ENCODE results near the gene CCDC57.

The CCDC57 gene

DNA sequence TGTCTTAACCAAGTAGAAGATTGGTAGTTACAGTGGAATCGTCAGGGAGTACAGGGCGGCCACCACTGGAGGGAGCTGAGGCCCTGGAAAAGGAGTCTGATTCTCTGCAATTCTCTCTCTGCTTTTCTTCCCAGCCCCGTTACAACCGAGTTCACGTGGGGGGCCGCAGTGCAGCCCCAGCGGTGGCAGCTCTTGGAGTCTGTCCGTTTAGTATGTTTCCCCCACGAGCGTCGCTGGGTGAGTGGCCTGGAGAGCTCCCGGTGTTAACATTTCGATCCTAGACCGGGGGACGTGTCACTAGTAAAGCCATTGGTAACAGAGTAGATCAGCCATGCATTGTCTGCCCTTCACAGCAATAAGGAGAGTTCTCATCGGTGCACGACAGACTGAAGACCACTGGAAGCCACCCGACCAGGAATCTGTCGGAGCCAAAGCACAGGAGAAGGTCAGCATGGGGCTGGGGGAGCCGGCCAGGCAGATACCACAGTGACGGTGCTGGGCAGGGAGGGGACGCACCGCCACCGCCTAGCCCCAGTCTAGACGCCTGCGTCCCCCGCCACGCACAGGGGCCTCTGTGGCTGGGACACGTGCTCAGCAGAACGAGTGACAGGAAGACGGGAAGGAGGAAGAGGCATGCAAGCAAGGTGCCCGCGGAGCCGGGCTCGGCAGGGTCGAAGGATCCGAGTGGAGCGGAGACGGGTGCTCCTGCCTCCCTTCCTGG is 31.9 kb upstream of the CCDC57 start:
- DNase-seq (ENCODE audit: extremely low read depth, low read depth) = no peak
- TF ChIP-seq, protein P1, sequence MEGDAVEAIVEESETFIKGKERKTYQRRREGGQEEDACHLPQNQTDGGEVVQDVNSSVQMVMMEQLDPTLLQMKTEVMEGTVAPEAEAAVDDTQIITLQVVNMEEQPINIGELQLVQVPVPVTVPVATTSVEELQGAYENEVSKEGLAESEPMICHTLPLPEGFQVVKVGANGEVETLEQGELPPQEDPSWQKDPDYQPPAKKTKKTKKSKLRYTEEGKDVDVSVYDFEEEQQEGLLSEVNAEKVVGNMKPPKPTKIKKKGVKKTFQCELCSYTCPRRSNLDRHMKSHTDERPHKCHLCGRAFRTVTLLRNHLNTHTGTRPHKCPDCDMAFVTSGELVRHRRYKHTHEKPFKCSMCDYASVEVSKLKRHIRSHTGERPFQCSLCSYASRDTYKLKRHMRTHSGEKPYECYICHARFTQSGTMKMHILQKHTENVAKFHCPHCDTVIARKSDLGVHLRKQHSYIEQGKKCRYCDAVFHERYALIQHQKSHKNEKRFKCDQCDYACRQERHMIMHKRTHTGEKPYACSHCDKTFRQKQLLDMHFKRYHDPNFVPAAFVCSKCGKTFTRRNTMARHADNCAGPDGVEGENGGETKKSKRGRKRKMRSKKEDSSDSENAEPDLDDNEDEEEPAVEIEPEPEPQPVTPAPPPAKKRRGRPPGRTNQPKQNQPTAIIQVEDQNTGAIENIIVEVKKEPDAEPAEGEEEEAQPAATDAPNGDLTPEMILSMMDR (IDR thresholded peaks at IDR 0.05; ENCODE audit: low read depth, low read length) = peak; percentile 56

DNA sequence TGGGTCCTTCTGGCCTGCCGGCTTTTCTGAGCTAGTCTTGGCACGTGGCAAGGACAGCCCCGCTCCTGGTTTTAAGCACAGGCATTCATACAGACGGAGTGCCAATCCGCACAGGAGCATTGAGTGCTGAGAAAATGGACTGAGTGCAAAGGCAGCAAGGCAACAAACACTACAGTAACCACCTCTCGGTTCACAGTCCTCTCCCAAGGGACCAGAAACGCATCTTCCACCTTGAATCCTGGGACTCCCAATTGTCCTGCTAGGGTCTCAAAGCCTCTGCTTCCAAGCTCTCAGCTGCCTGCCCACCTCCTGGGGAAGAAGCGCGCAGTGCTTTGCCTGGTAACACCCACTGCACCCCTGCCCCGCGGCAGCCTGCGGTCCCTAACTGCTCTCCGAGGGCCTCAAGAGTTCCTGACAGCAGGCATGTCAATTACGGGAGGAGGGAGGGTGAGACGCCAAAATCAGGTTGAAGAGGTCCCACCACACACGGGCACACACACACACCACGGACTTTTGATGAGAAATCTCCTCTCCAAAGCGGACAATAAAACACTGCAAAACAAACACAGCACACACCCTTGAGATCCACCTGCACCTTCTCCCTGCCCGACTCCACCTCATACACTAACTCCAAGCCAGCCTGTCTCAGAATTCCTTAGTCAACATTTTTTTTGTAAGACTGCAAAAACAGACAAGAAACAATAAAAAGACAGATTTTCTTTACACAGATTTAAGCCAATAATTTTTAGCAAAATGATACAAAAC is 31.2 kb upstream of the CCDC57 start:
- TF ChIP-seq, protein P1 (IDR thresholded peaks at IDR 0.05; ENCODE audit: low read depth, low read length) = no peak
- no peak for DNase-seq (ENCODE audit: extremely low read depth, low read depth)

DNA sequence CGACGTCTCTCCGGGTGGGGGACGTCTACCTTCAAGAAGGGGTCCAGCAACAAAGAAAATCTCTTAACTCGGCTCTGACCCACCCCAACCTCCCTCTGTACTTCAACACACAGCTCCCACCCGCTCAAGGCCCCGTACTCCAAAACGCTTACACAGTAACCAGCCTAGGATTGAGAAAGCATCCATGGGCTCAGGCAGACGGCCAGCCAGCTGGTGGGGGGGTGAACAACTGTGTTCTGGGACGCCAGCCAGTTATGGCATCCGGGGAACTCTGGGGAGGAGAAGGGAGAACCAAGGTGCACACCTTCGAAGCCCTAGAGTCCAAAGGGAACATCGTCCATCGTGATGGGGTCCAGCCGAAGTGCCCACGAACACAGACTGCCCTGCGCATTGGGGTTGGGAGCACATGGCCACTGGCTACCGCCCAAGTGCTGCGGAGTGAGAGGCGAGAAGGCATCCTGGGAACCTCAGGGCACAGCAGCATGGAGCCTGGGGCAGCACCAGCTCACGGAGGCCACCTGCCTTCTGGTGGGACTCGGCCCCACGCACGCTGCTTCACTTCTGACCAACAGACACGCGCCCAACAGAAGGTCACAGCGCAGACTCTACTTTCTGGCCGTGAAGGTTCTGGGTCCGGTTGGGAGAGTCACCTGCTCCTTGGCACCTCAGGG is 30.5 kb upstream of the CCDC57 start:
- DNase-seq (ENCODE audit: extremely low read depth, low read depth) = peak; percentile 63
- TF ChIP-seq, protein P1 (IDR thresholded peaks at IDR 0.05; ENCODE audit: low read depth, low read length) = no peak

DNA sequence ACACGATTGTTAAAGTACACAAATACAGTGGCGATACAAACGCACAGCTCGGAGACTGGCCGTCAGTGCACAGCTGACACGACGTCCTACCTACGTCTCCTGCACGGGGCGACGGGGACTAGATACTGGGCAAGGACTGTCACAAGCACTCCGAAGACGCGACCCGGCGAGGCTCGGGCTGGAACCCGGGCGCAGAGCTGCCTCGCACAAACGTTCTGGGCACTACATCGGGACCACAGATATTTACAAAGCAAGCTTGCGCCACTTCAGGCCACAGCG is 30.0 kb upstream of the CCDC57 start:
- TF ChIP-seq, protein P1 (IDR thresholded peaks at IDR 0.05; ENCODE audit: low read depth, low read length) = no peak
- no peak for DNase-seq (ENCODE audit: extremely low read depth, low read depth)

DNA sequence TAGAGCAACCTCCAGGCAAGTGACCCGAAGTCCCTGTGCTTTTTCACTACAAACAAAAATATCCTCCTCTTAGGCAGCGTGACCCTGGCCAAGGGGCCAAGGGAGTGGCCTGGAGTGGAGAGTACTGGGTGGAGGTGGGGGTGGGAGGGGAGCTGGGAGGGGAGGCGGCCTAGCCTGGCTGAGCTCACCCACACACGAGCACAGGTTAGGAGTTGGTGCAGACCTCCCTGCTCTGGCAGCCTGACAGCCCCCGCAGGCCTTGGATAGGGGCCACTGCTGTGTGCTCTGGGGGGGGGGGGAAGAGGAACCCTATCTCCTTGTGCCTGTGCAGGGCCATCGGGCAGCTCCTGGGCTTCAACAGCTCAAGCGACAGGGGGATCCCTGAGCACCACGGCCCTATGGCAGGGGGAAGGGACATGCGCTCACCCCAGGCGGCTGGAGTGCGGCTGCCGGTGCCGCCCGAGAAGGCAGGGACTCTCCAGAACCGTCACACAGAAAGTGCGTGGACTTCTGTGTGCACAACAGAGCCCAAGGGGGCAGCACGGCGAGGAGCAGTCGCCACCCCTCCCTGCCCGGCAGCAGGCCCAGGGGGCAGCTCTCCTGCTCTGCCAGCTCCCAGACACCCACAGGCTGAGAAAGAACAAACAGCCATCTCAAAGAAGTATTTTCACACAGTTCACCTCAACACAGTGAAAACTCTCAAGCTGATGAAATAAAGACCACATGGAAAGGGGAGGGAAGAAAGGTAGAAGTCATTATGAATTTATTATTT is 29.5 kb upstream of the CCDC57 start:
- DNase-seq (ENCODE audit: extremely low read depth, low read depth) = no peak

DNA sequence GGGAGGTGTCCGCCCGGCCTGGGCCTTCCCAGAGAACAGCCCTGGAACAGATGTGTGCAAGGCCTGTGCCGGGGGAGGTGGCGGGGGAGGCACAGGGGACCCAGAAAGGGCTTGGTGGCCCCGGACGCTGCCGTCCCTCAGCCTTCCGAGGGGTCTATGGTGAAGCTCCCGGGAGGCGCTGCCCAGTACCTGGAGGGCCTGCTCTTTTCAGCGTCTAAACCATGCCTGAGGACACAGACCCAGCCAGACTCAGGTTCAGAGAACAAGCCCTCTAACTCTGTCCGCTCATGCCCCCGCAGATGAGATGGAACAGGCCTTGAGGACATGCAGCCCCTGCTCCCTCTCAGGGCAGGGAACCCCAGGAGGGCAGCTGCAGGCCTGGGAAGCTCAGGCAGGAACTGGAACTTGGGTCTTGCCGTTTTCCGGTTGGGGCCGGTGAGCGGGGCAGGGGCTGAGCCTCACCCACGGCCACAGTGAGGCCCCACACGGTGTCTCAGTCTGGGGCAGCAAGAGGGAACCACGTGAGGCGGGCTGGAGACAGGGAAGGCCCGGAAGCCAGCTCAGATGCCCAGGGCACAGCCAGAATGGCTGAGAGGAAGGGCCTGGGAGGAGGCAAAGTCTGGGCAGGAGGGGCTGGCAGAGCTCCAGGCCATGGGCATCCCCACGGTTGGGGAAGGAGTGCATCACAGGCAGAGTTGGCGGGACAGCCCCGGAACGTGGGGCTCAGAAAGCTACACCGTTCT is 28.7 kb upstream of the CCDC57 start:
- TF ChIP-seq, protein P1 (IDR thresholded peaks at IDR 0.05; ENCODE audit: low read depth, low read length) = no peak
- no peak for DNase-seq (ENCODE audit: extremely low read depth, low read depth)

More for the DNA sequence above, 29.5 kb upstream of the CCDC57 start:
- TF ChIP-seq, protein P1 (IDR thresholded peaks at IDR 0.05; ENCODE audit: low read depth, low read length) = no peak
